NB4 (cell line): ENCODE data around the gene KIF1A.

Experiments used
- DNase-seq: peaks from one replicate; pipeline ENCODE4 v3.0.0; 2010; ENCODE audit warnings: low read depth
- H3K4me3 ChIP-seq: one replicate; pipeline ENCODE4 v1.5.1; 2011; ENCODE audit warnings: mild to moderate bottlenecking, low read depth, low read length, moderate library complexity
- CTCF ChIP-seq: IDR thresholded peaks from one replicate; pipeline ENCODE4 v1.5.1; 2012; ENCODE audit warnings: low read depth, low read length
- MAX ChIP-seq: IDR thresholded peaks from 2 replicates; pipeline ENCODE4 v1.6.1; 2011; ENCODE audit warnings: low read depth, low read length
- MYC ChIP-seq: IDR thresholded peaks from 2 replicates; pipeline ENCODE4 v1.6.1; 2011; ENCODE audit warnings: low read depth, low read length
- POLR2A ChIP-seq: IDR thresholded peaks from 2 replicates; pipeline ENCODE4 v1.6.1; 2011; ENCODE audit warnings: mild to moderate bottlenecking; ENCODE audit not compliant: insufficient read length; ENCODE audit errors: extremely low read depth

Gene KIF1A

GRCh38 chr2:240749516-240749915 is 70.5 kb downstream of the KIF1A start:
- H3K4me3 ChIP-seq, result no peak overlapping the region
- TF ChIP-seq MAX, result no peak
- no peak for TF ChIP-seq MYC
- TF ChIP-seq CTCF, result no peak
- TF ChIP-seq POLR2A, result no peak
- no peak for DNase-seq

GRCh38 chr2:240747256-240747655 is 72.8 kb downstream of the KIF1A start:
- no peak for TF ChIP-seq MAX
- TF ChIP-seq CTCF, result no peak
- no peak for TF ChIP-seq POLR2A
- TF ChIP-seq MYC, result no peak
- no peak for DNase-seq

GRCh38 chr2:240746671-240747070 is 73.3 kb downstream of the KIF1A start:
- no peak overlapping the region for H3K4me3 ChIP-seq
- no peak for DNase-seq
- TF ChIP-seq MYC, result no peak
- no peak for TF ChIP-seq MAX
- no peak for TF ChIP-seq CTCF
- no peak for TF ChIP-seq POLR2A

More at GRCh38 chr2:240747256-240747655, 72.8 kb downstream of the KIF1A start:
- H3K4me3 ChIP-seq, result no peak overlapping the region

GRCh38 chr2:240745962-240746361 is 74.1 kb downstream of the KIF1A start:
- TF ChIP-seq MAX (no peak), POLR2A (no peak), MYC (no peak), CTCF (no peak)
- H3K4me3 ChIP-seq, result no peak overlapping the region
- no peak for DNase-seq

GRCh38 chr2:240745456-240745855 is 74.6 kb downstream of the KIF1A start:
- no peak overlapping the region for H3K4me3 ChIP-seq
- TF ChIP-seq MYC (no peak), CTCF (no peak), MAX (no peak), POLR2A (no peak)
- DNase-seq, result no peak
